ENCODE measurements around the gene OPA1.

DNA sequence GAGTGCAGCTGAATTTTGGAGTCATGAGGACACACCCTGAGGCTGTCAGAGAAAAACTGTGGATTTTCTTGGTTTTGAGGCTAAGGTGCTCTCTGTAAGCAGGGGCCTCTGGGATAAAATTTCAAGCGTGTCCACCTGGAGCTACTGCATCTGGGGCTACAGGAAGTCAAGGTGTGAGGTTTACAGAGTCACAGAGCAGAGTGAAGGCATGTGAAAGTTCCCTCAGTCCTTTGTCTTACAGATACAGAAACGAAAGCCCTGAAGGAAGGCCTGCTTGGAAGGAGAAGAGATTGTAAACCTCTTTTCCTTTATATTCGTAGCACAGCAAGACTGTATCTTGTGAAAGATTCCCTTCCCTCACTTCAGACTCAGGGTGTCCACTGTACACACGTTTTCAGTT, 138.6 kb downstream of the OPA1 start:
- TF ChIP-seq EZH2 (optimal IDR thresholded peaks at IDR 0.05; ENCODE audit: low read depth, low read length): no peak
- TF ChIP-seq, protein P1, sequence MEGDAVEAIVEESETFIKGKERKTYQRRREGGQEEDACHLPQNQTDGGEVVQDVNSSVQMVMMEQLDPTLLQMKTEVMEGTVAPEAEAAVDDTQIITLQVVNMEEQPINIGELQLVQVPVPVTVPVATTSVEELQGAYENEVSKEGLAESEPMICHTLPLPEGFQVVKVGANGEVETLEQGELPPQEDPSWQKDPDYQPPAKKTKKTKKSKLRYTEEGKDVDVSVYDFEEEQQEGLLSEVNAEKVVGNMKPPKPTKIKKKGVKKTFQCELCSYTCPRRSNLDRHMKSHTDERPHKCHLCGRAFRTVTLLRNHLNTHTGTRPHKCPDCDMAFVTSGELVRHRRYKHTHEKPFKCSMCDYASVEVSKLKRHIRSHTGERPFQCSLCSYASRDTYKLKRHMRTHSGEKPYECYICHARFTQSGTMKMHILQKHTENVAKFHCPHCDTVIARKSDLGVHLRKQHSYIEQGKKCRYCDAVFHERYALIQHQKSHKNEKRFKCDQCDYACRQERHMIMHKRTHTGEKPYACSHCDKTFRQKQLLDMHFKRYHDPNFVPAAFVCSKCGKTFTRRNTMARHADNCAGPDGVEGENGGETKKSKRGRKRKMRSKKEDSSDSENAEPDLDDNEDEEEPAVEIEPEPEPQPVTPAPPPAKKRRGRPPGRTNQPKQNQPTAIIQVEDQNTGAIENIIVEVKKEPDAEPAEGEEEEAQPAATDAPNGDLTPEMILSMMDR (IDR thresholded peaks at IDR 0.05; ENCODE audit: low read length): no peak
